NCI-H460 (cell line): ENCODE measurements around the gene TBCCD1. TPM values are rescaled to one million over a fixed set of nuclear protein-coding genes. Genes with fewer than 3 reads are reported as not detected.
"Not testable (repeated sequence)": the region's sequence is repeated elsewhere in the genome, so short reads cannot be mapped to it uniquely, and the experiment has no call there.

ENCODE experiments used
- DNase-seq: peaks from one replicate; pipeline ENCODE4 v3.0.0-alpha.2; 2016; ENCODE audit warnings: low read depth; ENCODE audit errors: extremely low read depth
- total RNA-seq: library from RNA; depleted of rRNA; stranded (reverse); fragments of >200 nt; shearing (Covaris generic); gene quantifications from 2 replicates; pipeline ENCODE4 v1.2.3, GENCODE V29; 2014; rRNA removed

Gene TBCCD1
- total RNA-seq, 1 experiment from 2014 or later, result 13.3 TPM

DNA sequence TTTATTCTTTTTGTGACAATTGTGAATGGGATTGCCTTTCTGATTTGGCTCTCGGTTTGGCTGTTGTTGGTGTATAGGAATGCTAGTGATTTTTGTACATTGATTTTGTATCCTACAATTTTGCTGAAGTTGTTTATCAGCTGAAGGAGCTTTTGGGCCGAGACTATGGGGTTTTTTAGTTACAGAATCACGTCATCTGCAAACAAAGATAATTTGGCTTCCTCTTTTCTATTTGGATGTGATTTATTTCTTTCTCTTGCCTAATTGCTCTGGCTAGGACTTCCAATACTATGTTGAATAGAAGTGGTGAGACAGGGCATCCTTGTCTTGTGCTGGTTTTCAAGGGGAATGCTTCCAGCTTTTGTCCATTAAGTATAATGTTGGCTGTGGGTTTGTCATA lies 67.2 kb downstream of the TBCCD1 start:
- DNase-seq, result not testable (repeated sequence)

DNA sequence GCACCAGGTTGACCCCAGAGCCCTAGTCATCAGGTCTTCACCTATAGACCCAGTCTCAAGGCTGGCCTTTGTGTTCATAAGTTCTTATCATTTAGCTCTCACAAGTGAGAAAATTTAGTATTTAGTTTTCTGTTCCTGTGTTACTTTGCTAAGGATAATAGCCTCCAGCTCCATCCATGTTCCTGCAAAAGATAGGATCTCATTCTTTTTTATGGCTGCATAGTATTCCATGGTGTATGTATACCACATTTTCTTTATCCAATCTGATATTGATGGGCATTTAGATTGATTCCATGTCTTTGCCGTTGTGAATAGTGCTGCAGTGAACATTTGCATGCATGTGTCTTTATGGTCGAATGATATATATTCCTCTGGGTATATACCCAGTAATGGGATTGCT lies 69.1 kb downstream of the TBCCD1 start:
- not testable (repeated sequence) for DNase-seq

GRCh38 chr3:186497608-186498007 lies 69.5 kb downstream of the TBCCD1 start:
- DNase-seq, result no peak

GRCh38 chr3:186496635-186497034 lies 70.5 kb downstream of the TBCCD1 start:
- no peak for DNase-seq

Other genes with a start within 250 kb of the TBCCD1 start
- gene DGKG, start 205.1 kb downstream of the TBCCD1 start, total RNA-seq, result 14.5 and 17.5 TPM in 2 replicates
- gene CRYGS, start 23.0 kb downstream of the TBCCD1 start, total RNA-seq, result 0.46 and 2.3 TPM in 2 replicates
- 60.4 and 66.3 TPM in 2 replicates for gene DNAJB11, start 3.4 kb upstream of the TBCCD1 start, total RNA-seq
- gene AHSG, start 45.7 kb upstream of the TBCCD1 start, total RNA-seq, result not detected in 2 replicates
- gene FETUB, start 73.1 kb upstream of the TBCCD1 start, total RNA-seq, result not detected in 2 replicates
- 0.10 TPM in 1 of 2 replicates, not detected in the other for gene HRG, start 98.7 kb upstream of the TBCCD1 start, total RNA-seq
- gene KNG1, start 150.0 kb upstream of the TBCCD1 start, total RNA-seq, result not detected in 2 replicates
- 276 and 323 TPM in 2 replicates for gene EIF4A2, start 216.2 kb upstream of the TBCCD1 start, total RNA-seq
- gene RFC4, start 239.1 kb upstream of the TBCCD1 start, total RNA-seq, result 50.3 and 65.4 TPM in 2 replicates